ENCODE measurements around the gene ARHGAP25. TPM values are rescaled to one million over a fixed set of nuclear protein-coding genes. Genes with fewer than 3 reads are reported as not detected.
A peak's percentile ranks its signal among the peaks of the same experiment; 100 is the strongest.

The ARHGAP25 gene
- total RNA-seq, 1 donor from 2014 or later = 2.5 TPM

DNA sequence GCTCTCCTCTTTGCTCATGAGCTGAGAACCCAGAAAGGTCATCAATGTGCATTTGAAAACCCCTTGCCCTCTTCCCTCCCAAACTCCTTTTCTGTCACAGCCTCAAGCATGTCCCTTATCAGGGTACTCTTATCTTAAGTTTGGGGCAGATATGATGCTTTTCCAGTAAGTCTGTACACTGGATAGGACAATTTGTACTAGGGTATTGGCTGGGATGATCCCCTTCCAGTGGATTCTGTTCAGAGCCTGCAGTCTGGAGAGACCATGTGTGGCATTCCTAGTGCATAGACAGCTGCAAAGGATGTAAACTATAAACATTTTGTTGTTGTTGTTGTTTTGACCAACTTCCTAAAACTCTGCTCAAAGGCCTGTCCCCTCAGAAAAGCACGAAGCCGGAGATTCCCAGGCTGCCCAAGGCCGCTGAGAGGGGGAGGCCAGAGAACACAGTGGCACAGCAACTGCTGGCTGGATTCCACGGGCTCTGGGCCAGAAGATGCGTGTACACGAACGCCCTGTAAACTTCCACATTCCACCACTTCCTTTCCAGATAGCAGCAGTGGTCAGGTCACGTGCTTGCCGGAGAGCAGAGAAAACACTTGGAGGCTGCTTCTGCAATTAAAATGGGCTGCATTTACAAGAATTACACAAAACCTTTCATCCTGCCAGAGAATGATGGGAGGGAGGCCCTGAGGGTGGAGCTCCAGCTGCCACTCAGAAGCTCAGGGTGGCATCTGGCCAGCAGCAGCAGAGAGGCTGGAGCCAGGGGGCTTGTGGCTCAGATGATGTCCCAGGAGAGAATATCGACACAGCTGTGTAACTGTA lies 94.5 kb downstream of the ARHGAP25 start:
- no peaks in the 10 kb centered on the region for H3K27me3 Mint-ChIP-seq (ENCODE audit: low read depth)
- H3K27ac Mint-ChIP-seq (ENCODE audit: unreplicated experiment) = no peak overlapping the region
- H3K36me3 Mint-ChIP-seq (ENCODE audit: low read depth) = peaks cover 1% of the 10 kb centered on the region
- DNase-seq (ENCODE audit: low read depth, low spot score) = no peak
- no peaks in the 10 kb centered on the region for H3K9me3 Mint-ChIP-seq
- H3K4me1 Mint-ChIP-seq = peaks cover 20% of the 10 kb centered on the region
- TF ChIP-seq CTCF (conservative IDR thresholded peaks at IDR 0.05) = no peak
- no peak overlapping the region for H3K4me3 Mint-ChIP-seq

- Mint-ChIP-seq H3K27me3 (ENCODE audit: low read depth) (no peaks in the 10 kb centered on the region), H3K36me3 (ENCODE audit: low read depth) (no peaks in the 10 kb centered on the region), H3K4me1 (peaks cover 20% of the 10 kb centered on the region), H3K27ac (ENCODE audit: unreplicated experiment) (no peak overlapping the region), H3K9me3 (no peaks in the 10 kb centered on the region), H3K4me3 (no peak overlapping the region)
- TF ChIP-seq CTCF (conservative IDR thresholded peaks at IDR 0.05) = no peak
- DNase-seq (ENCODE audit: low read depth, low spot score) = no peak
Measured at GRCh38 chr2:68829749-68830148, 95.1 kb downstream of the ARHGAP25 start.

- Mint-ChIP-seq H3K36me3 (ENCODE audit: low read depth) (no peaks in the 10 kb centered on the region), H3K4me1 (peaks cover 20% of the 10 kb centered on the region), H3K27ac (ENCODE audit: unreplicated experiment) (peak overlapping the region; percentile 68), H3K9me3 (no peaks in the 10 kb centered on the region), H3K27me3 (ENCODE audit: low read depth) (no peaks in the 10 kb centered on the region), H3K4me3 (no peak overlapping the region)
- no peak for TF ChIP-seq CTCF (conservative IDR thresholded peaks at IDR 0.05)
- DNase-seq (ENCODE audit: low read depth, low spot score) = no peak
Measured at GRCh38 chr2:68831686-68832232, 97.1 kb downstream of the ARHGAP25 start.

DNA sequence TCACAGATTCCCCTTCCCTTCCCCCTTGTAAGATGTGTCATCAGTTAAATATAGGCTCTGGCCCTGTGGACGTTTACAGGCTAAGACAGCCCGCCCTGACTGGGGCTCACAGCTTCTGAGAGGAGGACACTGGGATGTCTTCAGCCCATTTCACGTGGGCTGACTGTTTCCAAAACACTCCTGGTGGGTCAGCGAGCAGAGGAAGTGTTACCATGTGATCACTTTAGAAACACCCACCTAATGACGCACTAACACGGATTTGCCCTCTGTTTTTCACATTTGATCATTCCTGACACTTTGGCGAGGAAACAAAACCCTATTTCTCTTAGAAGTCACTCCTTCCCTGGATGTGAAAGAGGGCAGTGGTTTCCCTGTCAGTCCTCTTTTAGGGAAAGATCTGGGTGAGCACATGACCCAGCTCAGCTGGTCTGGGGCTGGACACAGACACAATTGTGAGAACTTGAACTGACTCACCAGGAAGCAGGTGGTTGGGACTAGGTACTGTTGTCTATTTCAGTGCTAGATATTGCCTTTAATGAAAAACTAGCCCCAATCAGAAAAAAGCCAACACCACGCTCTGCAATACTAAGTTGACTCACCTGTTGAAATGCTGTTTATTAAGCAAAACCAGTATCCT lies 97.7 kb downstream of the ARHGAP25 start:
- no peak for TF ChIP-seq CTCF (conservative IDR thresholded peaks at IDR 0.05)
- Mint-ChIP-seq H3K36me3 (ENCODE audit: low read depth) (no peaks in the 10 kb centered on the region), H3K27ac (ENCODE audit: unreplicated experiment) (peak overlapping the region; percentile 68), H3K27me3 (ENCODE audit: low read depth) (no peaks in the 10 kb centered on the region), H3K4me1 (peaks cover 20% of the 10 kb centered on the region), H3K4me3 (no peak overlapping the region), H3K9me3 (no peaks in the 10 kb centered on the region)
- no peak for DNase-seq (ENCODE audit: low read depth, low spot score)

DNA sequence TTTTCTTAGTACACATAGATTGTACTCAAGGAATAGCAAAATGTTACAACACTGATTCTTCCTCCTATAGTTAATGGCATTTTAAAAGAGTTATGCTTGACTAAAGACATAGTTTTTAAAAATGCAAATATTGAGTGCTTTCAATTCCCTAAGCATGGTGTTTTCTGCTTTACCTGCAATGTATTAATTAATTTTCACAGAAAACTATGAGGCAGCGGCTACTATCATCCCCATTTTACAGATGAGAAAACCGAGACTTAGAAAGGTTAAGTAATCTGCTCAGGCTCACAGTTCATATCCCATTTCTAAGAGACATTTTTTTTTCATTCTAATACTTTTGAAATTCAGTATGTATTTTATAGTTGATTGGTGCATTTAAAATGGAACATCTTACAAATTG lies 98.6 kb downstream of the ARHGAP25 start:
- Mint-ChIP-seq H3K36me3 (ENCODE audit: low read depth) (no peaks in the 10 kb centered on the region), H3K27me3 (ENCODE audit: low read depth) (no peaks in the 10 kb centered on the region), H3K4me3 (no peak overlapping the region), H3K9me3 (no peaks in the 10 kb centered on the region), H3K4me1 (peaks cover 20% of the 10 kb centered on the region), H3K27ac (ENCODE audit: unreplicated experiment) (no peak overlapping the region)
- DNase-seq (ENCODE audit: low read depth, low spot score) = no peak
- TF ChIP-seq CTCF (conservative IDR thresholded peaks at IDR 0.05) = no peak

All from neural crest cell (in vitro differentiated cells).